ENCODE measurements around the gene PTDSS2. TPM values are rescaled to one million over a fixed set of nuclear protein-coding genes. Genes with fewer than 3 reads are reported as not detected.

The PTDSS2 gene
- polyA plus RNA-seq, 3 donors, result 9.3 to 18.3 (median 12.4) TPM

DNA sequence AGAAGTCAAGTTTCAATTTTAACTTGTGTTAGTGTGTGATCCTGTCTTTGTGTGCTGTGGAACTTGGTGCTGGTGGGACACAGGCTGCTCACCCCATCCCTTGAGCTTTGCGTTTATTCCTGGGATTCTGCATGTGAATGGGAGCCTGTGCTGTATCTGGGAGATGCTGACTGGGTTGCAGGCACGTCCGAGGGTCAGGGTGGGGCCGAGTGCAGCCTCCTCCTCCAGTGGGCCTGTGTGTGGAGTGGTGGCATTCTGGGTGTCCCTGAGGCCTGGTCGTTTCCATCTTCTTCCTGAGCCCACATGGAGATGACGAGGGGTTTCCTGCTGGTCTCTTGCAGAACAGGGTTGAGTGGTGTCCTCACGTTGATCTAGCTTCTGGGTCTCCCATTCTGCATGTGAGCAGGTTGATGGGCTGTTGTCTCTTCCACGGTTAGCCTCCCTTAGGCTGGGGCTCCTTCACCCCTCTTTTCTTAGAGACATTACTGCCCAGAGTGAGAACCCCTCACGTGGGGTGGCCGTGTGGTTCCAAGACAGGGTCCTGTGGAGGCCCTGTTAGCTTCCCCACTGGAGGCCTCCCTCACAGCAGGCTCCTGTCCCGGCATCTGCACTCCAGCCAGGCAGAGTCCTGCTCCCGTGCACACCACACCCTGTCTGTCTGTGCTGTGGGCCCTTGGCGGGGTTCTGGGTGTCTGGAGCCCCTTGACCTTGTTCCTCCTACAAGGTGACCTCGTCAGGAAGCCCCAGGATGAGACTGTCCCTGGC is 4.9 kb downstream of the PTDSS2 start:
- H3K36me3 ChIP-seq (replicated peaks in 1 of 2; ENCODE audit: control insufficient read depth in 1 of 2, insufficient read depth in 2 of 2, low read length in 2 of 2), result peaks cover 6 to 30% of the 10 kb centered on the region in 2 donors
- no peak for DNase-seq
- H3K27ac Mint-ChIP-seq, result peak overlapping the region in 1 of 7 donors; percentile 10
- no peak overlapping the region for H3K9ac ChIP-seq (ENCODE audit: insufficient read depth, low read length, poor library complexity, severe bottlenecking)
- H3K79me2 ChIP-seq (ENCODE audit: insufficient read depth, low read length), result peaks cover 7% of the 10 kb centered on the region
- no peak overlapping the region for H3K27ac ChIP-seq (ENCODE audit: low read depth in 1 of 2, low read length in 2 of 2)
- TF ChIP-seq, protein P1, sequence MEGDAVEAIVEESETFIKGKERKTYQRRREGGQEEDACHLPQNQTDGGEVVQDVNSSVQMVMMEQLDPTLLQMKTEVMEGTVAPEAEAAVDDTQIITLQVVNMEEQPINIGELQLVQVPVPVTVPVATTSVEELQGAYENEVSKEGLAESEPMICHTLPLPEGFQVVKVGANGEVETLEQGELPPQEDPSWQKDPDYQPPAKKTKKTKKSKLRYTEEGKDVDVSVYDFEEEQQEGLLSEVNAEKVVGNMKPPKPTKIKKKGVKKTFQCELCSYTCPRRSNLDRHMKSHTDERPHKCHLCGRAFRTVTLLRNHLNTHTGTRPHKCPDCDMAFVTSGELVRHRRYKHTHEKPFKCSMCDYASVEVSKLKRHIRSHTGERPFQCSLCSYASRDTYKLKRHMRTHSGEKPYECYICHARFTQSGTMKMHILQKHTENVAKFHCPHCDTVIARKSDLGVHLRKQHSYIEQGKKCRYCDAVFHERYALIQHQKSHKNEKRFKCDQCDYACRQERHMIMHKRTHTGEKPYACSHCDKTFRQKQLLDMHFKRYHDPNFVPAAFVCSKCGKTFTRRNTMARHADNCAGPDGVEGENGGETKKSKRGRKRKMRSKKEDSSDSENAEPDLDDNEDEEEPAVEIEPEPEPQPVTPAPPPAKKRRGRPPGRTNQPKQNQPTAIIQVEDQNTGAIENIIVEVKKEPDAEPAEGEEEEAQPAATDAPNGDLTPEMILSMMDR (IDR thresholded peaks at IDR 0.05), result no peak
- 92% methylated on average over 12 of the region's 14 CpGs for WGBS (ENCODE audit: insufficient coverage)
- no peaks in the 10 kb centered on the region for H3K9me3 ChIP-seq (replicated peaks in 1 of 2; ENCODE audit: control insufficient read depth in 1 of 2, insufficient read depth in 1 of 2, low read length in 2 of 2)
- H3K4me1 ChIP-seq (ENCODE audit: control insufficient read depth in 1 of 2, insufficient read depth in 2 of 2, low read length in 2 of 2), result peaks cover 7 to 16% of the 10 kb centered on the region in 2 donors
- H3K4me1 Mint-ChIP-seq, result peaks cover 24% of the 10 kb centered on the region
- peaks cover 33 to 53% of the 10 kb centered on the region in 2 donors for H3K36me3 Mint-ChIP-seq
- no peak overlapping the region for H3K4me3 ChIP-seq (replicated peaks in 1 of 3; ENCODE audit: low read depth in 2 of 3, low read length in 3 of 3)
- H3K9me3 Mint-ChIP-seq, result no peaks in the 10 kb centered on the region
- H3K4me2 ChIP-seq (replicated peaks; ENCODE audit: extremely low read depth, low read length, poor library complexity, severe bottlenecking), result no peak overlapping the region
- peaks cover 22% of the 10 kb centered on the region for H4K20me1 ChIP-seq (ENCODE audit: insufficient read depth, low read length)
- peaks cover 3 to 7% (median 3%) of the 10 kb centered on the region in 3 donors for H3K27me3 Mint-ChIP-seq (ENCODE audit: low read depth in 3 of 3)
- H3K4me3 Mint-ChIP-seq, result no peak overlapping the region
- no peaks in the 10 kb centered on the region for H3K27me3 ChIP-seq (ENCODE audit: control insufficient read depth in 2 of 2, insufficient read depth in 2 of 2, low read length in 2 of 2)
- intact Hi-C loops (cut with micrococcal nuclease), result no loop called here
- no peak overlapping the region for H2AFZ ChIP-seq (ENCODE audit: insufficient read depth, low read depth, low read length, poor library complexity, severe bottlenecking)

DNA sequence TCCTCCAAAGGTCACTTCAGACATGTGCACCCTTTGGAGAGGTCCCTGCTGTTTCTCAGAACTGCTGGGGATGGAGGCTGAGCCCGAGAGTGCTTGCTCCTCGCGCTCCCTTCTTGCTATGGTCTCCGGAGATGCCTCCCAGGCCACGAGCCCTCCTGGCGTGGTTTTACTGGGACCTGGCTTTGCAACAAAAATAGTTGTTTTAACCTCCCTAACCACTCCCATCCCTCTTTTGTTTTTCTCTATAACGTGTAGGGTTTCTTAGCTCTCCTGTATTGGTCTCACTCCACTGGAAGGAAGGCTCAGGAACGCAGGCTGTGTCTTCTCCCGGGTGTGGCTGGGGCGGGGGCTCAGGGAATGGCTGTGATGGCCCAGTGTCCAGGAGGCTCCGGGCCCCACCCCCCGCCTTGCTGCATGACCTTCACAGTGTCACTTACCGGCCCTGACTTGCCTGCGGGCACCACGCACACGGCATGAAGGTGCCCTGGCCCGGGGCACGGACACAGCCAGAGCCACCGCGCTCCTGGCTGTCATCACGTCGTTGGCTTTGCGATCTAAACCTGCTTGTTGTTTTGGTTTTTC is 5.6 kb downstream of the PTDSS2 start:
- Mint-ChIP-seq H3K4me3 (no peak overlapping the region), H3K27me3 (ENCODE audit: low read depth in 3 of 3) (peaks cover 3 to 7% (median 3%) of the 10 kb centered on the region in 3 donors), H3K4me1 (peaks cover 24% of the 10 kb centered on the region), H3K36me3 (peaks cover 39 to 59% of the 10 kb centered on the region in 2 donors), H3K27ac (peak overlapping the region in 2 of 7 donors; percentile 6 to 74), H3K9me3 (no peaks in the 10 kb centered on the region)
- Histone ChIP-seq H4K20me1 (ENCODE audit: insufficient read depth, low read length) (peaks cover 22% of the 10 kb centered on the region), H3K4me3 (replicated peaks in 1 of 3; ENCODE audit: low read depth in 2 of 3, low read length in 3 of 3) (no peak overlapping the region), H3K36me3 (replicated peaks in 1 of 2; ENCODE audit: control insufficient read depth in 1 of 2, insufficient read depth in 2 of 2, low read length in 2 of 2) (peaks cover 12 to 36% of the 10 kb centered on the region in 2 donors), H3K9me3 (replicated peaks in 1 of 2; ENCODE audit: control insufficient read depth in 1 of 2, insufficient read depth in 1 of 2, low read length in 2 of 2) (no peaks in the 10 kb centered on the region), H3K4me1 (ENCODE audit: control insufficient read depth in 1 of 2, insufficient read depth in 2 of 2, low read length in 2 of 2) (peaks cover 7 to 12% of the 10 kb centered on the region in 2 donors), H3K4me2 (replicated peaks; ENCODE audit: extremely low read depth, low read length, poor library complexity, severe bottlenecking) (no peak overlapping the region), H2AFZ (ENCODE audit: insufficient read depth, low read depth, low read length, poor library complexity, severe bottlenecking) (no peak overlapping the region), H3K9ac (ENCODE audit: insufficient read depth, low read length, poor library complexity, severe bottlenecking) (no peak overlapping the region), H3K79me2 (ENCODE audit: insufficient read depth, low read length) (peaks cover 7% of the 10 kb centered on the region), H3K27ac (ENCODE audit: low read depth in 1 of 2, low read length in 2 of 2) (no peak overlapping the region), H3K27me3 (ENCODE audit: control insufficient read depth in 2 of 2, insufficient read depth in 2 of 2, low read length in 2 of 2) (no peaks in the 10 kb centered on the region)
- no peak for DNase-seq
- WGBS (ENCODE audit: insufficient coverage), result 93% methylated on average over 13 of the region's 23 CpGs
- intact Hi-C loops (cut with micrococcal nuclease), result no loop called here
- TF ChIP-seq, protein P1 (IDR thresholded peaks at IDR 0.05), result no peak

All from CD14-positive monocyte (primary cell).